ENCODE measurements around the gene BABAM2.

Gene BABAM2

GRCh38 chr2:28269019-28269784 lies 378.7 kb downstream of the BABAM2 start:
- H3K9ac ChIP-seq: no peak overlapping the region
- no peak overlapping the region for H3K4me3 ChIP-seq (ENCODE audit: low read depth, low read length)
- H3K4me2 ChIP-seq (ENCODE audit: low read length): peak overlapping the region; percentile 24
- peaks cover 19% of the 10 kb centered on the region for H3K4me1 ChIP-seq
- no peak for TF ChIP-seq CTCF (IDR thresholded peaks at IDR 0.05)
- H3K36me3 ChIP-seq (ENCODE audit: control insufficient read depth, insufficient read depth, low read length): no peaks in the 10 kb centered on the region
- no peaks in the 10 kb centered on the region for H3K9me3 ChIP-seq (ENCODE audit: control insufficient read depth, low read length)
- peak overlapping the region; percentile 30 for H2AFZ ChIP-seq
- H3K27ac ChIP-seq: peak overlapping the region; percentile 48
- H3K27me3 ChIP-seq (ENCODE audit: control insufficient read depth, insufficient read depth, low read length): no peaks in the 10 kb centered on the region
- no peaks in the 10 kb centered on the region for H3K79me2 ChIP-seq

GRCh38 chr2:28270456-28271152 lies 380.1 kb downstream of the BABAM2 start:
- no peaks in the 10 kb centered on the region for H3K36me3 ChIP-seq (ENCODE audit: control insufficient read depth, insufficient read depth, low read length)
- H3K27me3 ChIP-seq (ENCODE audit: control insufficient read depth, insufficient read depth, low read length): no peaks in the 10 kb centered on the region
- no peak overlapping the region for H2AFZ ChIP-seq
- no peak overlapping the region for H3K4me2 ChIP-seq (ENCODE audit: low read length)
- peaks cover 19% of the 10 kb centered on the region for H3K4me1 ChIP-seq
- no peak overlapping the region for H3K4me3 ChIP-seq (ENCODE audit: low read depth, low read length)
- H3K79me2 ChIP-seq: no peaks in the 10 kb centered on the region
- no peaks in the 10 kb centered on the region for H3K9me3 ChIP-seq (ENCODE audit: control insufficient read depth, low read length)
- no peak overlapping the region for H3K27ac ChIP-seq
- TF ChIP-seq CTCF (IDR thresholded peaks at IDR 0.05): no peak
- no peak overlapping the region for H3K9ac ChIP-seq

- H3K27me3 ChIP-seq (ENCODE audit: control insufficient read depth, insufficient read depth, low read length): no peaks in the 10 kb centered on the region
- H2AFZ ChIP-seq: no peak overlapping the region
- no peaks in the 10 kb centered on the region for H3K9me3 ChIP-seq (ENCODE audit: control insufficient read depth, low read length)
- H3K79me2 ChIP-seq: no peaks in the 10 kb centered on the region
- H3K9ac ChIP-seq: no peak overlapping the region
- H3K27ac ChIP-seq: no peak overlapping the region
- no peak for TF ChIP-seq CTCF (IDR thresholded peaks at IDR 0.05)
- H3K4me3 ChIP-seq (ENCODE audit: low read depth, low read length): no peak overlapping the region
- no peak overlapping the region for H3K4me2 ChIP-seq (ENCODE audit: low read length)
- peaks cover 19% of the 10 kb centered on the region for H3K4me1 ChIP-seq
- no peaks in the 10 kb centered on the region for H3K36me3 ChIP-seq (ENCODE audit: control insufficient read depth, insufficient read depth, low read length)
Observed at GRCh38 chr2:28271231-28271918, 380.8 kb downstream of the BABAM2 start.

GRCh38 chr2:28271919-28272250 lies 381.4 kb downstream of the BABAM2 start:
- no peaks in the 10 kb centered on the region for H3K79me2 ChIP-seq
- H3K27me3 ChIP-seq (ENCODE audit: control insufficient read depth, insufficient read depth, low read length): no peaks in the 10 kb centered on the region
- H3K36me3 ChIP-seq (ENCODE audit: control insufficient read depth, insufficient read depth, low read length): no peaks in the 10 kb centered on the region
- H3K4me3 ChIP-seq (ENCODE audit: low read depth, low read length): no peak overlapping the region
- no peak for TF ChIP-seq CTCF (IDR thresholded peaks at IDR 0.05)
- no peak overlapping the region for H3K4me2 ChIP-seq (ENCODE audit: low read length)
- H3K27ac ChIP-seq: no peak overlapping the region
- H3K9ac ChIP-seq: no peak overlapping the region
- no peak overlapping the region for H2AFZ ChIP-seq
- H3K9me3 ChIP-seq (ENCODE audit: control insufficient read depth, low read length): no peaks in the 10 kb centered on the region
- peaks cover 19% of the 10 kb centered on the region for H3K4me1 ChIP-seq

All from parathyroid adenoma (tissue), 2 donors.